ENCODE measurements around the gene KRTAP10-8. TPM values are rescaled to one million over a fixed set of nuclear protein-coding genes. Genes with fewer than 3 reads are reported as not detected.

Gene KRTAP10-8
- total RNA-seq, 1 experiment from 2014 or later: not detected

DNA sequence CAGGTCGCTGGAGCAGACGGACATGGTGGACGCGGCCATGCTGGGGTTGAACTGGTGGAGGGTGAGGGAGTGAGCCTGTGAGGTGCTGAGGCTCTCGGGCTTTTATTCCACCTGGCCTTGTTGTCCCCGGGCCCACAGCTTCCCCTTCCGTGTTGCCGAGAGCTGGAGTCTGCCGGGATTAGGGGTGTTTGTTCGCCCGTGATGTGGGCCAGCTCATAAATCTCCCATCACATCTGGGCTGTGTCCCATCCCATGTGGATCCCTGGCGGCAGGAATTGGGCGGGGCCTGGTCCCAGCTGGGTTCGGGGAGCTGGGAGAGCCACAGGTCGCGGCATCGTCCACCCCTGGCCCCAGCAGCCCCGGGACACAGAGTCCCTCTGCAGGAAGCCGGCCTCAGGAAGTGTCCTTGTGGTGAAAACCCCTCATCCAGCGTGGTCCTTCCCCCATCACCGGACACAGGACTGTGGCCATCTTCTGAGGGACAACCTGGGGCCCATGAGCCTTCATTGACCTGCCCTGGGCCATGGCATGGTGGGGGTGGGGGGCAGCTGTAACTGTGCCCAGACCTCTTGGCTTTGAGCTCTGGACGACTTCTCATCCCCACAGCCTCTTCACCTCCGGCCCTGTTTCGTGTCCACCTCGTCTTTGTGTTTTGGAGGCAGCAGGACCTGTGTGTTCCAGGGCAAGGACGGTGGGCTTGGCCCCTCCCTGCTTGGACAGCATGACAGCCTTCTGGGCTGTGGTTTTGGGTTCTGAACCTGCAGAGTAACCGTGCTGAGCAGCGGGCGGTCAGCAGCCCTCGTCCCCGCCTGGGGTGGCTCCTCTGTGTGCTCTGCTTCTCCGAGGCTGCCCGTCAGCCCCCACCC, 19.2 kb upstream of the KRTAP10-8 start, which contains the start of gene KRTAP10-6:
Gene KRTAP10-6 (minus strand): TSS at position 60 of the 866 bp plus-strand sequence. CDS start 21 bp downstream, at position 39.
- Histone ChIP-seq H3K36me3 (ENCODE audit: control insufficient read depth, insufficient read depth, low read length) (no peaks in the 10 kb centered on the region), H3K9me3 (ENCODE audit: control insufficient read depth, insufficient read depth, low read depth, low read length) (no peaks in the 10 kb centered on the region), H3K4me1 (ENCODE audit: control insufficient read depth, insufficient read depth, low read length) (no peaks in the 10 kb centered on the region; the same call in 1 of the 2 replicates), H3K27ac (ENCODE audit: low read length) (no peak within 1 kb of the TSS), H3K27me3 (ENCODE audit: control insufficient read depth, insufficient read depth, low read length) (no peaks in the 10 kb centered on the region), H3K4me3 (ENCODE audit: low read depth in 2 of 2, low read length in 2 of 2) (no peak within 1 kb of the TSS)
- ATAC-seq (no peak), DNase-seq (ENCODE audit: low read depth, low spot score) (no peak)
- in situ Hi-C loops (cut with HindIII; ENCODE audit: low pct_unique_long_range_greater_than_20kb, low sequenced_read_pairs) (no loop called here), intact Hi-C loops (cut with micrococcal nuclease; ENCODE audit: unreplicated experiment) (no loop called here)
- POLR2A ChIA-PET: no interaction called here
- BruUV-seq (replicated peaks): no TSS peak
- CTCF ChIA-PET: no interaction called here
- TF ChIP-seq, protein P1, sequence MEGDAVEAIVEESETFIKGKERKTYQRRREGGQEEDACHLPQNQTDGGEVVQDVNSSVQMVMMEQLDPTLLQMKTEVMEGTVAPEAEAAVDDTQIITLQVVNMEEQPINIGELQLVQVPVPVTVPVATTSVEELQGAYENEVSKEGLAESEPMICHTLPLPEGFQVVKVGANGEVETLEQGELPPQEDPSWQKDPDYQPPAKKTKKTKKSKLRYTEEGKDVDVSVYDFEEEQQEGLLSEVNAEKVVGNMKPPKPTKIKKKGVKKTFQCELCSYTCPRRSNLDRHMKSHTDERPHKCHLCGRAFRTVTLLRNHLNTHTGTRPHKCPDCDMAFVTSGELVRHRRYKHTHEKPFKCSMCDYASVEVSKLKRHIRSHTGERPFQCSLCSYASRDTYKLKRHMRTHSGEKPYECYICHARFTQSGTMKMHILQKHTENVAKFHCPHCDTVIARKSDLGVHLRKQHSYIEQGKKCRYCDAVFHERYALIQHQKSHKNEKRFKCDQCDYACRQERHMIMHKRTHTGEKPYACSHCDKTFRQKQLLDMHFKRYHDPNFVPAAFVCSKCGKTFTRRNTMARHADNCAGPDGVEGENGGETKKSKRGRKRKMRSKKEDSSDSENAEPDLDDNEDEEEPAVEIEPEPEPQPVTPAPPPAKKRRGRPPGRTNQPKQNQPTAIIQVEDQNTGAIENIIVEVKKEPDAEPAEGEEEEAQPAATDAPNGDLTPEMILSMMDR (IDR thresholded peaks at IDR 0.05): no peak
- no peak for TF ChIP-seq TCF7L2 (IDR thresholded peaks at IDR 0.05; ENCODE audit: low read depth, low read length)
- no peak for TF ChIP-seq SIN3A (IDR thresholded peaks at IDR 0.05; ENCODE audit: borderline replicate concordance, insufficient read depth, low read depth, low read length)
- TF ChIP-seq, protein P2, sequence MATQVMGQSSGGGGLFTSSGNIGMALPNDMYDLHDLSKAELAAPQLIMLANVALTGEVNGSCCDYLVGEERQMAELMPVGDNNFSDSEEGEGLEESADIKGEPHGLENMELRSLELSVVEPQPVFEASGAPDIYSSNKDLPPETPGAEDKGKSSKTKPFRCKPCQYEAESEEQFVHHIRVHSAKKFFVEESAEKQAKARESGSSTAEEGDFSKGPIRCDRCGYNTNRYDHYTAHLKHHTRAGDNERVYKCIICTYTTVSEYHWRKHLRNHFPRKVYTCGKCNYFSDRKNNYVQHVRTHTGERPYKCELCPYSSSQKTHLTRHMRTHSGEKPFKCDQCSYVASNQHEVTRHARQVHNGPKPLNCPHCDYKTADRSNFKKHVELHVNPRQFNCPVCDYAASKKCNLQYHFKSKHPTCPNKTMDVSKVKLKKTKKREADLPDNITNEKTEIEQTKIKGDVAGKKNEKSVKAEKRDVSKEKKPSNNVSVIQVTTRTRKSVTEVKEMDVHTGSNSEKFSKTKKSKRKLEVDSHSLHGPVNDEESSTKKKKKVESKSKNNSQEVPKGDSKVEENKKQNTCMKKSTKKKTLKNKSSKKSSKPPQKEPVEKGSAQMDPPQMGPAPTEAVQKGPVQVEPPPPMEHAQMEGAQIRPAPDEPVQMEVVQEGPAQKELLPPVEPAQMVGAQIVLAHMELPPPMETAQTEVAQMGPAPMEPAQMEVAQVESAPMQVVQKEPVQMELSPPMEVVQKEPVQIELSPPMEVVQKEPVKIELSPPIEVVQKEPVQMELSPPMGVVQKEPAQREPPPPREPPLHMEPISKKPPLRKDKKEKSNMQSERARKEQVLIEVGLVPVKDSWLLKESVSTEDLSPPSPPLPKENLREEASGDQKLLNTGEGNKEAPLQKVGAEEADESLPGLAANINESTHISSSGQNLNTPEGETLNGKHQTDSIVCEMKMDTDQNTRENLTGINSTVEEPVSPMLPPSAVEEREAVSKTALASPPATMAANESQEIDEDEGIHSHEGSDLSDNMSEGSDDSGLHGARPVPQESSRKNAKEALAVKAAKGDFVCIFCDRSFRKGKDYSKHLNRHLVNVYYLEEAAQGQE (IDR thresholded peaks at IDR 0.05; ENCODE audit: insufficient read depth in 1 of 2, low read depth in 2 of 2, low read length in 1 of 2): no peak
- no peak for TF ChIP-seq POLR2AphosphoS5 (IDR thresholded peaks at IDR 0.05; ENCODE audit: low read depth, low read length)

DNA sequence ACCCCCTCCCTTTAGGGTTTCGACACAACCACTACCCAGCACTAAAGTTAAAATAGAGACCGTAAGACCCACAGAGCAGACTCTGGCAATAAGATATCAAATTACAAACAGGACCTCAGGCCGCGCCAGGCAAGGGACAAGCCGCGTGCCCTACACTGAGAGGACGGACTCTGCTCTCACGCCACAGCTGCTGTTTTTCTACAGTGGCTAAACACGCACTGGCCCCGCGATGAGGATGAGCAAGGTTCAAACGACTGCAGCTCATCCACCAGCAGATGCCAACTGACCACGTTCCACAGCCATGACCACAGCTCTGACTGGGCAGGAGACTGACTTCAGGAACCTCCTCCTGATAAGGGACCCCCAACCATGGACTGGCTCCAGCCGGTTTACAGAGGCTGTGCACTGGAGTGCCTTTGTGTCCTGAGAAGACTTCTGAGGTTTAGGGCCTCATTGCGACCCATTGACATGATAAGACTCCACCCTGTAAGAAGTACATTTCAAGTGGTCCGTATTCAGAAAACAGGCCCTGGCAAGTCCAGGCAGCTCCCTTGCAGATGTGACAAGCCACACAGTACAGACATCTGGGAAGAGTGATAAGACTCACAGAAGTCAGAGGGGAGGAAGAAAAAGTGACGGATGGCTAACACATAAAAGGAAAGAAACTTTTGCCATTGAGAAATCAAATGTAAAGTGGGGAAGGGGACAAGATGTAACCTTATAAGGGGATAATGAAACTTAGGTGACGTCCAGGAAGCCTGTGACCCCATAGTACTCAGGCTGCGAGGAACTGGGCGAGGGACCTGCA, 18.1 kb upstream of the KRTAP10-8 start:
- DNase-seq (ENCODE audit: low read depth, low spot score): no peak
- H3K36me3 ChIP-seq (ENCODE audit: control insufficient read depth, insufficient read depth, low read length): no peaks in the 10 kb centered on the region
- BruUV-seq (replicated peaks): no TSS peak
- no peak overlapping the region for H3K27ac ChIP-seq (ENCODE audit: low read length)
- ChIA-PET POLR2A (no interaction called here), CTCF (interaction anchor here (0.7 kb wide), 1 partner anchor 149 kb away, joined by 3 read pairs; no protein-coding TSS in a partner anchor)
- no peak overlapping the region for H3K4me3 ChIP-seq (ENCODE audit: low read depth in 2 of 2, low read length in 2 of 2)
- TF ChIP-seq, protein P1 (IDR thresholded peaks at IDR 0.05): no peak
- TF ChIP-seq POLR2AphosphoS5 (IDR thresholded peaks at IDR 0.05; ENCODE audit: low read depth, low read length) (no peak), TCF7L2 (IDR thresholded peaks at IDR 0.05; ENCODE audit: low read depth, low read length) (no peak), SIN3A (IDR thresholded peaks at IDR 0.05; ENCODE audit: borderline replicate concordance, insufficient read depth, low read depth, low read length) (no peak)
- TF ChIP-seq, protein P2 (IDR thresholded peaks at IDR 0.05; ENCODE audit: insufficient read depth in 1 of 2, low read depth in 2 of 2, low read length in 1 of 2): no peak
- in situ Hi-C loops (cut with HindIII; ENCODE audit: low pct_unique_long_range_greater_than_20kb, low sequenced_read_pairs) (no loop called here), intact Hi-C loops (cut with micrococcal nuclease; ENCODE audit: unreplicated experiment) (no loop called here)
- no peak for ATAC-seq
- H3K4me1 ChIP-seq (ENCODE audit: control insufficient read depth, insufficient read depth, low read length): no peaks in the 10 kb centered on the region; the same call in 1 of the 2 replicates
- no peaks in the 10 kb centered on the region for H3K27me3 ChIP-seq (ENCODE audit: control insufficient read depth, insufficient read depth, low read length)
- no peaks in the 10 kb centered on the region for H3K9me3 ChIP-seq (ENCODE audit: control insufficient read depth, insufficient read depth, low read depth, low read length)
